K562 (cell line): ENCODE measurements around the gene TPPP.
"Not testable (repeated sequence)": the region's sequence is repeated elsewhere in the genome, so short reads cannot be mapped to it uniquely, and the experiment has no call there.

Source experiments
- ARNT ChIP-seq, 2 experiments: fragments of 450-650 bp; IDR thresholded peaks; 2 replicates each; pipeline ENCODE4 v1.6.1; 2016; ENCODE audit warnings: mild to moderate bottlenecking in 1 of 2
- SREBF2 ChIP-seq: sonication (generic); formaldehyde crosslinking; IDR thresholded peaks from 2 replicates; pipeline ENCODE4 v1.4.0; 2020; ENCODE audit warnings: mild to moderate bottlenecking, missing genetic modification reagents
- ZBTB17 ChIP-seq: fragments of 450-650 bp; formaldehyde crosslinking; IDR thresholded peaks from 2 replicates; pipeline ENCODE4 v1.4.0; 2020; ENCODE audit warnings: mild to moderate bottlenecking

DNA sequence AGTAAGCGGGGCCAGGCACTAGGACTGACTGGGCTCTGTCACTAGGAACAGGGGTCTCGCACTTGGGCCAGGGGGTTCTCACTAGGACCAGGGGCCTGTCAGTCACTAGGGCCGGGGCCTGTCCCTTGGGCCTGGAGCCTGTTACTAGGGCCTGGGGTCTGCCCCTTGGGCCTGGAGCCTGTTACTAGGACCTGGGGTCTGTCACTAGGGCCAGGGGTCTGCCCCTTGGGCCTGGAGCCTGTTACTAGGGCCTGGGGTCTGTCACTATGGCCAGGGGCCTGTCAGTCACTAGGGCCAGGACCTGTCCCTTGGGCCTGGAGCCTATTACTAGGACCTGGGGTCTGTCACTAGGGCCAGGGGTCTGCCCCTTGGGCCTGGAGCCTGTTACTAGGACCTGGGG lies 10.9 kb downstream of the TPPP start:
- not testable (repeated sequence) for TF ChIP-seq SREBF2 (CRISPR knock-in tag); ARNT (IDR thresholded peaks at IDR 0.05); ZBTB17 (CRISPR knock-in tag)
